Pancreas (tissue), 10 donors: ENCODE results near the gene APOBEC2. TPM values are rescaled to one million over a fixed set of nuclear protein-coding genes. Genes with fewer than 3 reads are reported as not detected.

Experiments used
- ATAC-seq, 4 donors: fragments of 200-7000 bp; cut with Tn5 transposase; one replicate each; pipeline versions ENCODE4 v1.8.0 to v1.9.1; 2020; ENCODE audit warnings: mild to moderate bottlenecking in 4 of 4, moderate library complexity in 4 of 4
- DNase-seq, 6 donors: peaks; one replicate each; pipeline ENCODE4 v3.0.0-alpha.2; 2020
- FAIRE-seq: peaks from 2 replicates; lab custom pipeline; 2012; peaks lifted over from hg19 to GRCh38; lab: Jason Lieb, UNC
- H3K27ac ChIP-seq, 4 donors: fragments of 200-600 bp; sonication (generic); 1 replicate in 3 of 4; 2 replicates in 1 of 4; pipeline versions ENCODE4 v1.5.0 to v1.8.0; 2020
- H3K27me3 ChIP-seq, 4 donors: fragments of 200-600 bp; one replicate each; pipeline ENCODE4 v1.8.0; 2021
- H3K36me3 ChIP-seq, 3 donors: fragments of 200-600 bp; sonication (generic) in 1 of 3; one replicate each; pipeline versions ENCODE4 v1.5.0 to v1.8.0; 2020 to 2021
- H3K4me1 ChIP-seq, 3 donors: fragments of 200-600 bp; one replicate each; pipeline ENCODE4 v1.8.0; 2021
- H3K4me3 ChIP-seq, 4 donors: fragments of 200-600 bp; sonication (generic) in 2 of 4; one replicate each; pipeline versions ENCODE4 v1.5.0 to v1.8.0; 2020 to 2021
- H3K9me3 ChIP-seq, 4 donors: fragments of 200-600 bp; one replicate each; pipeline ENCODE4 v1.8.0; 2021
- CTCF ChIP-seq, 4 donors: fragments of 200-600 bp; sonication (generic) in 3 of 4; IDR thresholded peaks; one replicate each; pipeline versions ENCODE4 v1.5.0 to v1.8.0; 2021; ENCODE audit warnings: antibody characterized with exemption in 4 of 4
- WGBS, 2 donors: extraction: QIAGEN DNeasy Blood & Tissue Kit; methylation state at CpG; one replicate each; pipeline ENCODE4 v1.1.7; 2013; 5-methylcytosine and 5-hydroxymethylcytosine counted together
- intact Hi-C, 3 donors: fragments of 100-400 bp; cut with DNase I; formaldehyde crosslinking; loops; one replicate each; pipeline versions ENCODE4 v1.11.1 to v1.14.2; 2022
- polyA plus RNA-seq, 2 donors: library from polyadenylated mRNA; stranded (reverse); fragments of 200-250 nt; gene quantifications; one replicate each; pipeline ENCODE4 v1.2.3, GENCODE V29; 2013
- total RNA-seq, 6 donors: library from RNA; stranded (reverse); fragmentation: NEBNext Ultra II Directional in 4 of 6; extraction: Animal tissue kit (Norgen Biotek cat#: 25700) in 4 of 6; gene quantifications; one replicate each; pipeline versions ENCODE4 v1.2.1 to v1.2.4, GENCODE V29; 2021 to 2023
- donor health status: healthy with polysubstance abuse.
- donor health status: DM: no; HTN: no; CAD: no; lungs with moderate emphysema.
- donor health status: DM: no; HTN: no; CAD: no.
- donor health status: control.
- donor health status: control.
- donor health status: Bipolar disorder and iron deficiency.
- donor health status: DM: yes; HTN: yes; CAD: no.
- donor health status: DM: no; HTN: no; CAD: no.
- donor health status: DM: no; HTN: no; CAD: no.
- donor health status: DM: yes; HTN: yes; CAD: no.

The APOBEC2 gene
- total and polyA plus RNA-seq, 8 donors: 2.7 to 29.6 (median 8.6) TPM

GRCh38 chr6:41073203-41073967 lies 20.4 kb downstream of the APOBEC2 start:
- peak overlapping the region; percentile 98 to 100 (median 99) for H3K27ac ChIP-seq
- H3K27me3 ChIP-seq: no peaks in the 10 kb centered on the region
- FAIRE-seq (no peak), DNase-seq (peak; percentile 88 to 93 (median 90)), ATAC-seq (peak; percentile 32 to 49 (median 36))
- peak overlapping the region; percentile 89 to 98 (median 94) for H3K4me3 ChIP-seq
- H3K4me1 ChIP-seq: peaks cover 7 to 34% (median 33%) of the 10 kb centered on the region in 3 donors
- intact Hi-C loops: no loop called here
- 0 to 1% methylated on average over 48 to 74 of the region's 74 CpGs for WGBS, 2 donors
- no peaks in the 10 kb centered on the region for H3K9me3 ChIP-seq
- TF ChIP-seq CTCF (IDR thresholded peaks at IDR 0.05): peak in 2 of 4 donors; percentile 20 to 21
- peaks cover 0 to 4% (median 0%) of the 10 kb centered on the region in 3 donors for H3K36me3 ChIP-seq

DNA sequence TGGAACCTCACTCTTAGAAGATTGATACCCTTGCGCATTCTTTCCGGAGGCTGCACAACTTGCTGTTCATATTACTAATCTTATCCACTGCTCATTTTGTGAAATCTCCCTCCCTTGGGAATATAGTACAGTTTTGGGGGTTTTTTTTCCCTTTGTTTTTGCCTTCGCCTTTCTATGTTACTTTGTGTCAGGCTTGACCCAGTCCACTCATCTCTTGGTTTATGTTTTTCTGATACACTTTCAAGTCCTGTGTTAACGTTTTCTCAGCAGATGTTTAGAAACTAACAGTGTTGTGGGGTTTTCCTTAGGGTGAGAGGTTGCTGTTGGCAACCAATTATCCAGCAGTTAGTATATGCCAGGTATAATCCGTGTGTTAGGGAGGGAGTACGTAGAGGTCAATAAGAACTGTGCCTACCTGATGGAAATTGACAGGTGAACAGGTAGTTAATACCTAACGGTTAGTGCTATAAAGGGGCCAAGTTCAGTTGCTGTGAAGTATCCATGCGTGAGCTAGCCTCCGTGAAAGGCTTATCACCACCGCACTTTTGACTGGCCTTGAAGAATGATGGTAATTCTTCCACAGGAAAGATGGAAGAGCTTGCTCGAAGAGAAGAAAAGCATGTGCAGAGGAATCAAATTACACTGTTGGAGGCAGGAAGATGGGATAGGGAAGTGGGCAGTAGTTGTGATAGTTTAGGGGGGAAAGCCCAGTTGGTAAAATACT lies 21.1 kb downstream of the APOBEC2 start:
- Histone ChIP-seq H3K4me1 (peaks cover 7 to 34% (median 33%) of the 10 kb centered on the region in 3 donors), H3K27ac (peak overlapping the region; percentile 98 to 100 (median 99)), H3K27me3 (no peaks in the 10 kb centered on the region), H3K36me3 (peaks cover 0 to 4% (median 0%) of the 10 kb centered on the region in 3 donors), H3K4me3 (peak overlapping the region; percentile 89 to 98 (median 94)), H3K9me3 (no peaks in the 10 kb centered on the region)
- DNase-seq (no peak), FAIRE-seq (no peak), ATAC-seq (no peak)
- intact Hi-C loops: no loop called here
- WGBS, 2 donors: 2% methylated on average over 11 of the region's 11 CpGs
- TF ChIP-seq CTCF (IDR thresholded peaks at IDR 0.05): no peak

- DNase-seq (no peak), ATAC-seq (no peak), FAIRE-seq (no peak)
- TF ChIP-seq CTCF (IDR thresholded peaks at IDR 0.05): no peak
- Histone ChIP-seq H3K4me1 (peaks cover 7 to 34% (median 33%) of the 10 kb centered on the region in 3 donors), H3K9me3 (no peaks in the 10 kb centered on the region), H3K27me3 (no peaks in the 10 kb centered on the region), H3K4me3 (peak overlapping the region in 2 of 4 donors; percentile 89 to 98), H3K36me3 (peaks cover 0 to 2% (median 0%) of the 10 kb centered on the region in 3 donors), H3K27ac (peak overlapping the region in 2 of 4 donors; percentile 99 to 100)
- 20 to 24% methylated on average over 11 of the region's 11 CpGs for WGBS, 2 donors
- intact Hi-C loops: no loop called here
Observed at GRCh38 chr6:41074692-41075436, 21.9 kb downstream of the APOBEC2 start.

DNA sequence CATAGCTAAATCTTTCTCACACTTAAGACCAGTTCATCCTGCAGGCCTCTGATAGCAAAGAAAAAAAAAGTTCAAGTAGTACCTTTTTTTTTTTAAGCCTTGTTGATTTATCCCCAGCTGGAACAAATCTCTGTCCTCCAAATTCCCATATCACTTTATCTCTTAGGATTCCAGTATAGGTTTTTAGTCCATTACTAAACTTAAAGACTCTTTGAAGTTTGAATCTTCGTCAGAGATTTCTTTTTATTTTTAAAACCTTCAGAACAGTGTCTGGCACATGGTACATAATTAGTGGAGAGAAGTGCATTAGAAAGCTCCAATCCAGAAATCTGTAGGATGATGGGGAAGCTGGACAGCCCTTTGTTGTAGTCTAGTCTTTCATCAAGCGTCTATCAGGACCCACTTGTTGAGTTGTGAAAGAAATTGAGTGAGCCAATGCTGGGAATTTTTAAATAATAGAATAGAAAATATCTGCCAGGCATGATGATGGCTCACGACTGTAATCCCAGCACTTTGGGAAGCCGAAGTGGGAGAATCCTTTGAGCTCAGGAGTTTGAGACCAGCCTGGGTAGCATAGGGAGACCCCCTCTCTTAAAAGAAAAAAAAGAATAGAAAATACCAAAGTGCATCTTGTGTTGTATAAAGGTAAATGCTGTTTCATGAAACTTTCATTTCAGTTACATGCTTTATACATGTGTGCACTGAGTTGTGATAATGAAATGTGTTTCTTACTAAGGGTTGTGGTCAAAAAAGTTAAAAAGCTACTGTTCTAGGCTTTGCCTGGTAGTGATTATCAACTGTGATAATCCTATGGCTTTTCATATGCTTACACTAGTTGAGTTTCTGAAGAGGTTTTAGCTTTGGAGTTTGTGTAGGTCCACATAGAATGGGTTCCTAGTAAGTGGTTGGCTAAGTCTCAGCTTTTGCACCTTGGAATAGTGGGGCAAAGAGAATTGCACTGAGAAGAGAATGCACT lies 22.9 kb downstream of the APOBEC2 start:
- H3K36me3 ChIP-seq: peaks cover 0 to 8% (median 5%) of the 10 kb centered on the region in 3 donors
- no peak for ATAC-seq
- no peak for DNase-seq
- intact Hi-C loops: no loop called here
- H3K27ac ChIP-seq: no peak overlapping the region
- no peak overlapping the region for H3K4me3 ChIP-seq
- H3K27me3 ChIP-seq: no peaks in the 10 kb centered on the region
- no peak for FAIRE-seq
- no peaks in the 10 kb centered on the region for H3K9me3 ChIP-seq
- 80 to 82% methylated on average over 4 of the region's 4 CpGs for WGBS, 2 donors
- no peak for TF ChIP-seq CTCF (IDR thresholded peaks at IDR 0.05)
- peaks cover 7 to 25% (median 24%) of the 10 kb centered on the region in 3 donors for H3K4me1 ChIP-seq
